IPS DF 19.7 (cell line): ENCODE results near the gene DSCAML1.

Experiments used
- DNase-seq: peaks from one replicate; pipeline ENCODE4 v3.0.0-alpha.2; 2013; ENCODE audit warnings: low read depth, low spot score

The DSCAML1 gene

GRCh38 chr11:117585631-117586030 is 211.4 kb downstream of the DSCAML1 start:
- DNase-seq, result no peak

- DNase-seq, result no peak
These were observed 212.8 kb downstream of the DSCAML1 start for GRCh38 chr11:117584056-117584830.

- DNase-seq, result no peak
These were observed 213.8 kb downstream of the DSCAML1 start for GRCh38 chr11:117583063-117583801.

- no peak for DNase-seq
These were observed 214.6 kb downstream of the DSCAML1 start for GRCh38 chr11:117582433-117582832.

GRCh38 chr11:117580866-117581265 is 216.2 kb downstream of the DSCAML1 start:
- DNase-seq, result no peak

GRCh38 chr11:117579161-117579560 is 217.9 kb downstream of the DSCAML1 start:
- DNase-seq, result no peak

GRCh38 chr11:117575856-117576255 is 221.2 kb downstream of the DSCAML1 start:
- no peak for DNase-seq

- no peak for DNase-seq
These were observed 222.5 kb downstream of the DSCAML1 start for GRCh38 chr11:117574551-117574950.

- no peak for DNase-seq
These were observed 223.7 kb downstream of the DSCAML1 start for GRCh38 chr11:117573326-117573725.

- DNase-seq, result no peak
These were observed 224.3 kb downstream of the DSCAML1 start for GRCh38 chr11:117572671-117573070.

- no peak for DNase-seq
These were observed 224.9 kb downstream of the DSCAML1 start for GRCh38 chr11:117572129-117572528.

GRCh38 chr11:117570701-117571100 is 226.3 kb downstream of the DSCAML1 start:
- DNase-seq, result no peak

GRCh38 chr11:117569911-117570310 is 227.1 kb downstream of the DSCAML1 start:
- DNase-seq, result no peak

- no peak for DNase-seq
These were observed 231.3 kb downstream of the DSCAML1 start for GRCh38 chr11:117565709-117566108.

- DNase-seq, result no peak
These were observed 232.7 kb downstream of the DSCAML1 start for GRCh38 chr11:117564321-117564720.

- DNase-seq, result no peak
These were observed 233.5 kb downstream of the DSCAML1 start for GRCh38 chr11:117563556-117563955.

- DNase-seq, result no peak
These were observed 234.9 kb downstream of the DSCAML1 start for GRCh38 chr11:117562136-117562535.

- DNase-seq, result no peak
These were observed 236.1 kb downstream of the DSCAML1 start for GRCh38 chr11:117560780-117561530.

GRCh38 chr11:117559698-117560097 is 237.3 kb downstream of the DSCAML1 start:
- DNase-seq, result no peak

GRCh38 chr11:117557361-117557760 is 239.7 kb downstream of the DSCAML1 start:
- DNase-seq, result no peak

- DNase-seq, result no peak
These were observed 242.2 kb downstream of the DSCAML1 start for GRCh38 chr11:117554601-117555333.

GRCh38 chr11:117552626-117553025 is 244.4 kb downstream of the DSCAML1 start:
- no peak for DNase-seq
